ENCODE results near the gene TFDP1.
"Not testable (repeated sequence)": the region's sequence is repeated elsewhere in the genome, so short reads cannot be mapped to it uniquely, and the experiment has no call there.

TFDP1 gene

DNA sequence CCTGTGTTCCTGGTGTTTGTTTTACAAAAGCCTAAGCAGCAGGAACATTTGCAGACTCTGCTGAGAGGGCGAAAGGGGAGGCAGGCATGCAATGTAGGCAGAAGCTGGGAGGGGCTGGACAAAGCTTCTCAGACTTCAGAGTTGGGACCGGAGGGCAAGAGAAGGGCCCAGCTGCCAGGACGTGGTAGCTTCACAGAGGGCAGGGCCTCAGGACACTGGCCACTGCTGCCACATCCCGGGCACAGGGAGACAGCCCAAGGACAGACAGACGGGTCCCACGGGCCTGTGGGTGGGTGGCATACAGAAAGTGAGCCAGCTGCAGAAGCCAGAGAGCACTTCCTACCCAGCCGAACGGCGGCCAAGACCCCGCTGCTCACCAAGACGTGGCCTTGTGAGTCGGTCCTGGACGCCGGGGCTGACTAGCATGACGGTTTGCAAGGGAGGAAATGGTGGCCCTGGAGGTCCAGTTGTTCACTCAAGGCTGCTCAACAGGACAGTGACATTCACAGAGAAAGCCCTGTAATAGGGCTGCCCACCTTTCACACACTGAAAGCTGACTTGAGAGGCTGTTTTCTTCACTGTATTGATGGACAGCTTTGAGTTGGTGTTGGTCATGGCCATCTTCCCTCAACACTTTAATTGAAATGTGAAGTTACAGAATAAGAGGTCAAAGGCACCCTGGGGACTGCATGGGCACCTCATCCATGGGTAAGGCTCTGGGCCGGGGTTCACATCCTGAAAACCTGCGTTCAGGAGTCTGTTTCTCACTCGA lies 23.7 kb upstream of the TFDP1 start:
- Histone ChIP-seq H3K27ac (ENCODE audit: low read depth, low read length) (no peak overlapping the region), H3K36me3 (ENCODE audit: control insufficient read depth, insufficient read depth, low read length) (no peaks in the 10 kb centered on the region), H3K27me3 (ENCODE audit: control insufficient read depth, insufficient read depth, low read length) (no peaks in the 10 kb centered on the region), H3K4me3 (ENCODE audit: low read depth, low read length) (no peak overlapping the region), H3K9ac (ENCODE audit: low read depth, low read length) (no peak overlapping the region), H3K9me3 (ENCODE audit: control insufficient read depth, insufficient read depth, low read length) (no peaks in the 10 kb centered on the region), H3K4me1 (ENCODE audit: control insufficient read depth, insufficient read depth, low read length) (peaks cover 5% of the 10 kb centered on the region; the same call in 1 of the 2 replicates)

DNA sequence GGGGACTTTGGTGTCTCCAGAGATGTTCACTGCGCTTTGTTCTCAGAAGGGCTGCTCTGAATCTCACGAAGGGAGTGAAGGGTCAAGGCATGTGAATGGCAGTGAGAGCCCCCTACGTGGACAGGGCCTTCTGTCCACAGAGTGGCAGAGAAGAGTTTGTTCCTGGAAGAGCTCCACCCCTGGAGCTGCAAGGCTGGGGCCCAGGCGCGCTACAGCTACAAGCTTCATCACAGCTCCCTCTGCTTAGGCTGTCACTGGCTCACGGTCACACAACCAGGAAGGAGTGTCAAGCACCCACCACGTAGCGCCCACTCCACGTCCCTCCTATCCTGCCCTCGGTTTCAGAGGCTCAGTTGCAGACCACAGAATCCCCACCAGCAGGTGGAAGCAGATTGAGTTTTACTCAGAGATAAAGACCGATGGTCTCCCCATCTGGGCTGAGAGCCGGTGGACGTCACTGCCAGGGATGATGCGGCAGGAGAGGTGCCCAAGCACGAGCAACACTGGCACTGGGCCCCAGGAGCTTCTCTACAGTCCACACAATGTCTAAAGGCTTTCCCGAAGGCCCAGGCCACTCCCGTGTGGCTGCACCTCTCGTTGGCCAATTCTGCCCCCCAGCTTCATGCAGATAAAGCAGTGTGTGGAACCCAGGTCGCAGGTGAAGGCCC lies 23.0 kb upstream of the TFDP1 start:
- H3K27me3 ChIP-seq (ENCODE audit: control insufficient read depth, insufficient read depth, low read length) = no peaks in the 10 kb centered on the region
- H3K9me3 ChIP-seq (ENCODE audit: control insufficient read depth, insufficient read depth, low read length) = no peaks in the 10 kb centered on the region
- no peak overlapping the region for H3K9ac ChIP-seq (ENCODE audit: low read depth, low read length)
- no peak overlapping the region for H3K4me3 ChIP-seq (ENCODE audit: low read depth, low read length)
- no peaks in the 10 kb centered on the region for H3K36me3 ChIP-seq (ENCODE audit: control insufficient read depth, insufficient read depth, low read length)
- H3K27ac ChIP-seq (ENCODE audit: low read depth, low read length) = no peak overlapping the region
- H3K4me1 ChIP-seq (ENCODE audit: control insufficient read depth, insufficient read depth, low read length) = peaks cover 5% of the 10 kb centered on the region; the same call in 1 of the 2 replicates

DNA sequence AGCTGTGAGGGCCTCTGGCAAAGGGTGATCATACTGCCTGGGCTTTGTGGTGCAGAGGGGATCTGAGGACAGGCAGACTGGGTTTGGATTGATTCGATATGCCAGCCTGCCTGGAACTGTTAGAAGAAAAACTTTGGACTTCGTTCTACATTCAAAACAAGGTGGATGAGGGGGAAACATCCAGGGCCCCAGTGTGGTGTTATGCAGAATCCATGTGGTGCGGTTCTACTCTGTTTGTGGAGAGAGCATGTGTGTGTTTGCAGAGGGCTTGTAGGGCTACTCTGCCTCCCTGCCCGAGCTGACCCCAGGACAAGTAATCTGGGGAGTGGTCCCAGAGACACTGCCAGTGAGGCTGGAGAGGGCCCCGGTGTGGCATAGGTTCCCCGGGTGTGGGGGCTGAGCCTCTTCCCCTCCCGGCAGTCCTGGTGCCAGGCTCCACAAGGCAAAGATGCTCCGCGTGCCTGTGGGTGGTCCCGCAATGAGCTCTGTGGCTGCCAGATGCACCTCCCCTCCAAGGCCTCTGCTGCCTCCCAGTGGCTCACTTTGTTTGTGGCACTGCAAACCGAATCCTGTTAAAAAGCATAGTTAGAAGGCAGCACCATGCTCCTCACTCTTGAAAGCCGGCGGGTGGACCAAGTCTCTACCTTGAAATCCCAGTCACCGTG lies 22.3 kb upstream of the TFDP1 start:
- no peak overlapping the region for H3K9ac ChIP-seq (ENCODE audit: low read depth, low read length)
- H3K9me3 ChIP-seq (ENCODE audit: control insufficient read depth, insufficient read depth, low read length) = no peaks in the 10 kb centered on the region
- no peaks in the 10 kb centered on the region for H3K27me3 ChIP-seq (ENCODE audit: control insufficient read depth, insufficient read depth, low read length)
- H3K36me3 ChIP-seq (ENCODE audit: control insufficient read depth, insufficient read depth, low read length) = no peaks in the 10 kb centered on the region
- H3K27ac ChIP-seq (ENCODE audit: low read depth, low read length) = no peak overlapping the region
- no peak overlapping the region for H3K4me3 ChIP-seq (ENCODE audit: low read depth, low read length)
- peaks cover 5% of the 10 kb centered on the region; the same call in 1 of the 2 replicates for H3K4me1 ChIP-seq (ENCODE audit: control insufficient read depth, insufficient read depth, low read length)

- Histone ChIP-seq H3K9me3 (ENCODE audit: control insufficient read depth, insufficient read depth, low read length) (no peaks in the 10 kb centered on the region), H3K4me1 (ENCODE audit: control insufficient read depth, insufficient read depth, low read length) (peaks cover 5% of the 10 kb centered on the region; the same call in 1 of the 2 replicates), H3K4me3 (ENCODE audit: low read depth, low read length) (no peak overlapping the region), H3K9ac (ENCODE audit: low read depth, low read length) (no peak overlapping the region), H3K36me3 (ENCODE audit: control insufficient read depth, insufficient read depth, low read length) (no peaks in the 10 kb centered on the region), H3K27ac (ENCODE audit: low read depth, low read length) (no peak overlapping the region), H3K27me3 (ENCODE audit: control insufficient read depth, insufficient read depth, low read length) (no peaks in the 10 kb centered on the region)
Measured at GRCh38 chr13:113562844-113563243, 21.7 kb upstream of the TFDP1 start.

DNA sequence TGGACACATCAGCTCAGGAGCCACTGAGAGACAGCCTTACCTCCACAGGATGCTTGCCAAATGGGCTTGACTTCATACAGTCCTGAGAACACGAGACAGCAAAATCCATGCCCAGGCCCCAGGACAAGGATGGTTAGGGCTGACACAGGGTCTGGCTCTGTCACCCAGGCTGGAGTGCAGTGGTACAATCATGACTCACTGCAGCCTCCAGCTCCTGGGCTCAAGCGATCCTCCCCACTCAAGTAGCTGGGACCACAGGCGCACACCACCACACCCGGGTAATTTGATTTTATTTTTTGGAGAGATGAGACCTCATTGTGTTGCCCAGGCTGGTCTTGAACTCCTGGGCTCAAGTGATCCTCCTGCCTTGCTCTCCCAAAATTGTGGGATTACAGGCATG lies 21.0 kb upstream of the TFDP1 start:
- not testable (repeated sequence) for H3K4me3 ChIP-seq (ENCODE audit: low read depth, low read length); H3K27me3 ChIP-seq (ENCODE audit: control insufficient read depth, insufficient read depth, low read length); H3K36me3 ChIP-seq (ENCODE audit: control insufficient read depth, insufficient read depth, low read length); H3K9me3 ChIP-seq (ENCODE audit: control insufficient read depth, insufficient read depth, low read length); H3K9ac ChIP-seq (ENCODE audit: low read depth, low read length); H3K4me1 ChIP-seq (ENCODE audit: control insufficient read depth, insufficient read depth, low read length); H3K27ac ChIP-seq (ENCODE audit: low read depth, low read length)

GRCh38 chr13:113564331-113565023 lies 20.1 kb upstream of the TFDP1 start:
- peaks cover 5% of the 10 kb centered on the region; the same call in 1 of the 2 replicates for H3K4me1 ChIP-seq (ENCODE audit: control insufficient read depth, insufficient read depth, low read length)
- no peaks in the 10 kb centered on the region for H3K27me3 ChIP-seq (ENCODE audit: control insufficient read depth, insufficient read depth, low read length)
- H3K9me3 ChIP-seq (ENCODE audit: control insufficient read depth, insufficient read depth, low read length) = no peaks in the 10 kb centered on the region
- no peaks in the 10 kb centered on the region for H3K36me3 ChIP-seq (ENCODE audit: control insufficient read depth, insufficient read depth, low read length)
- H3K27ac ChIP-seq (ENCODE audit: low read depth, low read length) = no peak overlapping the region
- no peak overlapping the region for H3K9ac ChIP-seq (ENCODE audit: low read depth, low read length)
- no peak overlapping the region for H3K4me3 ChIP-seq (ENCODE audit: low read depth, low read length)

- H3K27me3 ChIP-seq (ENCODE audit: control insufficient read depth, insufficient read depth, low read length) = no peaks in the 10 kb centered on the region
- no peak overlapping the region for H3K9ac ChIP-seq (ENCODE audit: low read depth, low read length)
- no peaks in the 10 kb centered on the region for H3K9me3 ChIP-seq (ENCODE audit: control insufficient read depth, insufficient read depth, low read length)
- peaks cover under 1% of the 10 kb centered on the region; the same call in 1 of the 2 replicates for H3K4me1 ChIP-seq (ENCODE audit: control insufficient read depth, insufficient read depth, low read length)
- H3K36me3 ChIP-seq (ENCODE audit: control insufficient read depth, insufficient read depth, low read length) = no peaks in the 10 kb centered on the region
- H3K4me3 ChIP-seq (ENCODE audit: low read depth, low read length) = no peak overlapping the region
- no peak overlapping the region for H3K27ac ChIP-seq (ENCODE audit: low read depth, low read length)
Measured at GRCh38 chr13:113565526-113566226, 18.9 kb upstream of the TFDP1 start.

- H3K9ac ChIP-seq (ENCODE audit: low read depth, low read length) = no peak overlapping the region
Measured at GRCh38 chr13:113566227-113566561, 18.4 kb upstream of the TFDP1 start.

GRCh38 chr13:113567681-113568080 lies 16.9 kb upstream of the TFDP1 start:
- Histone ChIP-seq H3K27me3 (ENCODE audit: control insufficient read depth, insufficient read depth, low read length) (no peaks in the 10 kb centered on the region), H3K9ac (ENCODE audit: low read depth, low read length) (no peak overlapping the region), H3K27ac (ENCODE audit: low read depth, low read length) (no peak overlapping the region), H3K4me1 (ENCODE audit: control insufficient read depth, insufficient read depth, low read length) (no peaks in the 10 kb centered on the region), H3K36me3 (ENCODE audit: control insufficient read depth, insufficient read depth, low read length) (no peaks in the 10 kb centered on the region), H3K9me3 (ENCODE audit: control insufficient read depth, insufficient read depth, low read length) (no peaks in the 10 kb centered on the region), H3K4me3 (ENCODE audit: low read depth, low read length) (no peak overlapping the region)

More at GRCh38 chr13:113566227-113566561, 18.4 kb upstream of the TFDP1 start:
- Histone ChIP-seq H3K27me3 (ENCODE audit: control insufficient read depth, insufficient read depth, low read length) (no peaks in the 10 kb centered on the region), H3K36me3 (ENCODE audit: control insufficient read depth, insufficient read depth, low read length) (no peaks in the 10 kb centered on the region), H3K4me3 (ENCODE audit: low read depth, low read length) (no peak overlapping the region), H3K9me3 (ENCODE audit: control insufficient read depth, insufficient read depth, low read length) (no peaks in the 10 kb centered on the region), H3K27ac (ENCODE audit: low read depth, low read length) (no peak overlapping the region), H3K4me1 (ENCODE audit: control insufficient read depth, insufficient read depth, low read length) (no peaks in the 10 kb centered on the region)

GRCh38 chr13:113573065-113573464 lies 11.5 kb upstream of the TFDP1 start:
- no peaks in the 10 kb centered on the region for H3K36me3 ChIP-seq (ENCODE audit: control insufficient read depth, insufficient read depth, low read length)
- H3K9me3 ChIP-seq (ENCODE audit: control insufficient read depth, insufficient read depth, low read length) = no peaks in the 10 kb centered on the region
- H3K27me3 ChIP-seq (ENCODE audit: control insufficient read depth, insufficient read depth, low read length) = no peaks in the 10 kb centered on the region
- H3K4me3 ChIP-seq (ENCODE audit: low read depth, low read length) = no peak overlapping the region
- H3K9ac ChIP-seq (ENCODE audit: low read depth, low read length) = no peak overlapping the region
- H3K27ac ChIP-seq (ENCODE audit: low read depth, low read length) = no peak overlapping the region
- H3K4me1 ChIP-seq (ENCODE audit: control insufficient read depth, insufficient read depth, low read length) = no peaks in the 10 kb centered on the region
